Left colon (tissue), 2 donors: Measurements from ENCODE around the gene TMPRSS3. TPM values are rescaled to one million over a fixed set of nuclear protein-coding genes. Genes with fewer than 3 reads are reported as not detected.
A peak's percentile ranks its signal among the peaks of the same experiment; 100 is the strongest.

Experiments
- ATAC-seq: fragments of 200-7000 bp; cut with Tn5 transposase; one replicate; pipeline ENCODE4 v1.9.1; 2020; ENCODE audit warnings: mild to moderate bottlenecking, moderate library complexity
- DNase-seq, 2 donors: peaks; one replicate each; pipeline ENCODE4 v3.0.0-alpha.2; 2020
- intact Hi-C, 2 donors: fragments of 100-400 bp; cut with DNase I in 1 of 2; cut with micrococcal nuclease in 1 of 2; formaldehyde crosslinking; loops; one replicate each; pipeline versions ENCODE4 v1.11.2 to v1.14.0; 2022; cut with DNase I, micrococcal nuclease
- total RNA-seq, 2 donors: library from RNA; stranded (reverse); fragmentation: NEBNext Ultra II Directional; extraction: Animal tissue kit (Norgen Biotek cat#: 25700); gene quantifications; one replicate each; pipeline ENCODE4 v1.2.1, GENCODE V29; 2021
- donor health status: DM: no; HTN: no; CAD: no.
- donor health status: DM: yes; HTN: yes; CAD: no.

Gene TMPRSS3
- total RNA-seq, 2 donors from 2014 or later: 0.43 to 0.61 TPM

- no peak for ATAC-seq
- intact Hi-C loops: no loop called here
- no peak for DNase-seq
These were observed 31.5 kb downstream of the TMPRSS3 start for GRCh38 chr21:42364304-42364865.

- ATAC-seq: peak; percentile 23
- DNase-seq: no peak
- intact Hi-C loops: no loop called here
These were observed 32.5 kb downstream of the TMPRSS3 start for GRCh38 chr21:42363312-42363711.

- DNase-seq: no peak
- intact Hi-C loops: no loop called here
- ATAC-seq: no peak
These were observed 33.2 kb downstream of the TMPRSS3 start for GRCh38 chr21:42362700-42363099.

- intact Hi-C loops: no loop called here
- ATAC-seq (no peak), DNase-seq (no peak)
These were observed 33.7 kb downstream of the TMPRSS3 start for GRCh38 chr21:42362198-42362597.

DNA sequence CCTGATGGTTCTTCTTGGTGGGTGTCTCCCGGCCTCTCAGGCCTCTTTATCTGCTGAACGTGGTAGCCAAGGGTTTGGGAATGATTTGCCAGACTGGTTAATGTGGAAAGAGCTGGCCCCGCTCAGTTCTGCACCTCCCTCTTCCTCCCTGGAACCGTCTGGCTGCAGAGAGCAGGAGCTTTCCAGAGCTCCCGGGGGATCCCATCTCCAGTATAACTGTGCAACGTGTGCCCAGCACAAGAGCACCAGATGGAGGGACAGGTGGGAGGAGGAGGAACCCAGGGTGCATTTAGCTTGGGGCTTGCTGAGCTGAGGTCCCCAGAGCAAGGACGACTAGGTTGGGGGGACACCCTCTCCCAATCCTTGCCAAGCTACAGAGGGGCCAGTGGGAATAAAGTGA lies 34.6 kb downstream of the TMPRSS3 start:
- intact Hi-C loops: no loop called here
- ATAC-seq (no peak), DNase-seq (no peak)

DNA sequence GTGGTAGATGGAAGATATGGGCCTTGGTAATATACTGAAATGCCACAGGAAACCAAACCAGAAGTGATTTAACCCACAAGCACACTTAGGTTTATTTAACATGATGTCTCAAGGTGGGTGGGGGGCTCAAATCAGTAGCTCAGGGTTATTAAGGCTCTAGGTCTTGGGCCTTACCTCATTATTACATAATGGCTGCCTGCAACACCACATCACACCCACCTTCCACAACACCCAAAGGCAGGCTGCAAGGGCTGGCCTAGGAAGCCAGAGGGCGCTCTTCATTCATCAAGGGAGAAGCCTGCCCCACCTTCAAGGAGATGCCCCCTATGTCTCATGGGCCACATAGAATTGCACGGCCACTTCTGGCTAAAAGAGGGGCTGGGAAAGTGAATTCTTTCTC lies 35.5 kb downstream of the TMPRSS3 start:
- DNase-seq: no peak

DNA sequence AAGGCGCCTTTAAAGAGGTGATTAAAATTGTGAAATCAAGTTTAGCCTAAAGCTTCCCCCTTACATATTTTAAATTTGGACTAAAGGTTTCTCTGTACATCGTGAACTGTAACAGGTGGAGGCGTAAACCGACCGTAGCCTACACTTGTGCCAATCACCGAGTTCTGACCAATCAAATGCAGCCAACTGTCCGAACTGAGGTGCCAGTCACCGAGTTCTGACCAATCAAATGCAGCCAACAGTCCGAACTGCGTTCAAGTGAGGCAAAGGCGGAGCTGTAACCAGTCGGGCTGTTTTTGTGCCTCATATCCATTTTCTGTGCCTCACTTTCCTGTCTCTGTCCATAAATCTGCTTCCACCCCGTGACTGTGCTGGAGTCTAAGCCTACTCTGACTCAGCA lies 36.9 kb downstream of the TMPRSS3 start:
- intact Hi-C loops: no loop called here
- DNase-seq (no peak), ATAC-seq (no peak)

More for the DNA sequence above, 35.5 kb downstream of the TMPRSS3 start:
- ATAC-seq: no peak
- intact Hi-C loops: no loop called here

GRCh38 chr21:42358261-42358660 lies 37.6 kb downstream of the TMPRSS3 start:
- DNase-seq (no peak), ATAC-seq (no peak)
- intact Hi-C loops: no loop called here

DNA sequence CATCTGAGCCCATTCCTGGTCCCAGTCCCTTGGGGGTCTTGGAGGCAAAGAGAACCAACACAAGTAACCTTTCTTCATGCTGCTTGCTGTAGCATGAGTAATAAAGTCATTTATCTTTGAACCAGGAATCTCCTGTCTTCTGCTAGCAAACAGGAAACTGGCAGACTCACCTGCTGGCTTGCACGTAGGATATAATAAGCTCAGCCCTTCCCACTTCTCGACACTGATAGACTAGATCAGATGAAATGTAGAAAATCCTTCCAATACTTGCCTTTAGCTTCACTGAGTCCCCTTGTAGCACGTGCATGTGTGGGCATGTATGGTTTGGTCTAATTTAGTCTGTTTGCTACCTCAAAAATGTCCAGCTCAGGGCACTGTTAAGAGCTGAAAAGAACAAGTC lies 38.5 kb downstream of the TMPRSS3 start:
- no peak for DNase-seq
- ATAC-seq: peak; percentile 84
- intact Hi-C loops: no loop called here

- DNase-seq (no peak), ATAC-seq (no peak)
- intact Hi-C loops: no loop called here
These were observed 39.2 kb downstream of the TMPRSS3 start for GRCh38 chr21:42356650-42357049.

DNA sequence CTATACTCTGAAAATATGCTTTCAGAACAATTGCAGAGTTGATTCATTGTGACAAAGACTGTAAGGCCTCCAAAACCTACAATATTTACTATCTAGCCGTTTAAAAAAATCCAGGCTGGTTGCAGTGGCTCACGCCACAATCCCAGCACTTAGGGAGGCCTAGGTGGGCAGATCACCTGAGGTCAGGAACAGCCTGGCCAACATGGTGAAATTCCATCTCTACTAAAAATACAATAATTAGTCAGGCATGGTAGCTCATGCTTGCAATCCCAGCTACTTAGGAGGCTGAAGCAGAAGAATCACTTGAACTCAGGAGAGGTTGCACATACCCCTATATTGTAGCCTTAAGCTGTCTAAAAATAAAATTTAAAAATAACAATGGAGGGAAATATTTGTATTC lies 39.8 kb downstream of the TMPRSS3 start:
- no peak for ATAC-seq
- intact Hi-C loops: no loop called here
- DNase-seq: no peak

DNA sequence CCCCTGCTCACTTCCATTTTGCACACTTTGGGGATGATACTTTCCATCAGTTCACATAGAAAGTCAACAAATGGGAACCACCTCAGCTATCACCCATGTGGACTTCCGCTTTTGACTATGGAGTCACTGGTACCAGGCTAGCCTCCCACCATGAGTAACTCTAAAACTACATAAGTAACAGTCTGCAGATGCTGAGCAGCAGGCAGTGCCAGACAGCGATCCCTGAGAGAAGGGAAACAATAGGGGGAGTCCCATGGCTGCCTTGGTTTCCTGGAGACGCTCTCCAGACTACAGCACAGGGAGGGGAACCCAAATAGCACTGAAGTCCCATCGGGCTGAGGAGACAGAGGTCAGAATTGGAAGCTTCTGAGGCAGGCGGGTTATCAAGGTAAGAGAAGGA lies 42.2 kb downstream of the TMPRSS3 start:
- ATAC-seq (no peak), DNase-seq (no peak)
- intact Hi-C loops: no loop called here

DNA sequence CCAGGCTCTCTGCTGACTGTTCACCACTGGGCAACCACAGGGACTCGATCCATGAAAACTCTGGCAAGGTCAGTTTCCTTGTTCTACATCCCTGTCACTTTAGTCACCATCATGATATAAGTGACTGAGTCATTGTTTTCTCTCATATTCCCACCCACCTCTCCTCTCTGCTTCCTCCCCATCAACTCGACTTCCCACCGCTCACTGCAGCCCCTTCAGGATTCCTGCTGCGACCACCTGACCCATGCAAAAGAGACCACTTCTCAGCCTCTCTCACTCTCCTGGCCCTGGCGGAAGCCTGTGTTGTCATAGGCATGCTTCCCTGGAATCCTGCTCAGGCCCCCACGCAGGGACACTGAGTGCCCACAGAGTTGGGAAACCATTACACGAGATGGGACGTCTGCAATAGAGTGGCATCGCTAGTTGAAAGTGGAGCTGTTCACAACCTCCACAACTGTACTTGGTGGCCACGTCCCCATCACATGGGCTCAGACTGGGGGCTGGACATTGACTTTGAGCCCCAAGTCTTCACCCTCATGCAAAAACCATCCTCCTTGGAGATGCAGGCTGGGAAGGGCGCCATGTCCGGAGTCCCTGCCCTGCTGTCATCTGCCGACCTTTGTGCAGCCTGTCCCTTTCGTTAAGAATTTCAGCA lies 43.3 kb downstream of the TMPRSS3 start:
- DNase-seq: peak in 1 of 2 donors; percentile 6
- intact Hi-C loops: no loop called here
- no peak for ATAC-seq

DNA sequence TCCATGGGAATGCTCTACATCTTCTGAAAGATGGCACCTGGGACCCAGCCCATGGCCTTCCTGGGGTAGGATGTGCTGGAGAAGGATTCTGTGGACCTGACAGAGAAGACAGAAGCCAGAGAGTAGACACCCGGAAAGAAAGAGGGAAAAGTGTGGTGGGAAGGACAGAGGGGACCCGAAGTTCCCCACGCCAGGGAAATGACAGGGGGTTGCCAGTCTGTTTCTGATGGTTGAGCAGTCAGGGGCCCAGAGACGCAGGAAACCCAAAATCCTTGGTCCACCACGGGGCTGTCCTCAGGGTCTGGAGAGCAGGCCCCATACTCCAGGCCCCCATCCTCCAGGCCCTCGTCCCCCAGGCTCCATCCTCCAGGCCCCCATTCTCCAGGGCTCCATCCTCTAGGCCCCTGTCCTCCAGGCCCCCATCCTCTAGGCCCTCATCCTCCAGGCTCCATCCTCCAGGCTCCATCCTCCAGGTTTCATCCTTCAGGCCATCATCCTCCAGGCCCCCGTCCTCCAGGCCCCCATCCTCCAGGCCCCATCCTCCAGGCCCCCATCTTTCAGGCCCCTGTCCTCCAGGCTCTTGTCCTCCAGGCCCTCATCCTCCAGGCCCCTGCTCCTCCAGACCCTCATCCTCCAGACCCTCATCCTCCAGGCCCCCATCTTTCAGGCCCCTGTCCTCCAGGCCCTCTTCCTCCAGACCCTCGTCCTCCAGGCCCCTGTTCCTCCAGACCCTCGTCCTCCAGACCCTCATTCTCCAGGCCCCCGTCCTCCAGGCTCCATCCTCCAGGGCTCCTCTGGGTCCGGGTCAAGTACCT lies 44.0 kb downstream of the TMPRSS3 start:
- ATAC-seq (no peak), DNase-seq (peak in 1 of 2 donors; percentile 8)
- intact Hi-C loops: no loop called here

DNA sequence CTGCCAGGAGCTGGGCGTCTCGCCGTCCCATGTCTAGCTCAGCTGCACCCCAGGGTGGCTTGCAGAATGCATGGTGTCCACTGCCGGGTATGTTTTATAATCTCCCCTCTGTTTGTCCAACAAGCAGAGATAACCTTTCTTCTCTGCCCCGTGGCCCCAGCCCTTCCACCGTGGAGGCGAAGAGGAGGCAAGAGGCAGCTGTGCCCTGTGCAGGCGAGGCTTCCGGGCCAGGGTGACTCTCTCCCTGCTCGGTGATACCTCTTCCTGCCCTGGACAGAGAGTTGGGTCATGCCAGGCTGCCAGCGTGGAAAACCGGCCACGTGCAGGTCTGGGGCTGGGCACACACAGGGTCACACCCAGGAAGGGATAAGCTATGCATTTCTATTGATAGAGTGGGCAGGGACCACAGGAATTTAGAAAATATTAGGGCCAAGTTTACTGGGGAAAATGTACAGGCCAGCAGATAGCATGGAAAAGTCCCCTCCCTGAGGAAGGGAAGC lies 44.9 kb downstream of the TMPRSS3 start, which contains the start of gene TFF2:
TFF2 (minus strand) TSS at position 68 of the 500 bp plus-strand sequence; CDS start at position 31, 37 bp downstream.
- ATAC-seq (peak; percentile 76), DNase-seq (peak in 1 of 2 donors; percentile 23)
- intact Hi-C loops: no loop called here

DNA sequence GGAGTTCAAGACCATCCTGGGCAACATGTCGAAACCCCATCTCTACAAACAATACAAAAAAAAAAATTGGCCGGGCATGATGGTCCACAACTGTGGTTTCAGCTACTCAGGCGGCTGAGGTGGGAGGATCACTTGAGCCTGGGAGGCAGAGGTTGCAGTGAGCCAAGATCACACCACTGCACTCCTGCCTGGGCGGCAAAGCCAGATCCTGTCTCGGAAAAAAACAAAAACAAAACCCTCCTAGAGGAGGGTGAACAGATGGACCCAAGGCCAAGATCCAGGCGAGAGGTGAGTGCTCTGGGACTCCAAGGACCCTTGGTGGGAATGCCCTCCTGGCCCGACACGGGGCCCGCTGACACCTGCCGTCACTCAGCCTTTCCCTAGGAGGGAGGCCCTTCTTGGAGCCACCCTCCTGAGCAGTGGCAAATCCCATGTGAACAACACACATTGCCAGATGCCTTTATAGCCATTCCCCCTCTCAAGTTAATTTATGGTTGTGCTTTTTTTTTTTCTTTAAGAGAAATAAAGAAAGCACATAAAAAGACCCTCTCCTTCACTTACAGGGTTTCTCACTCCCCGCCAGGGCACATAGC lies 45.4 kb downstream of the TMPRSS3 start:
- intact Hi-C loops: no loop called here
- DNase-seq (peak in 1 of 2 donors; percentile 20), ATAC-seq (no peak)

GRCh38 chr21:42349420-42350317 lies 46.2 kb downstream of the TMPRSS3 start:
- peak in 1 of 2 donors; percentile 12 for DNase-seq
- ATAC-seq: no peak
- intact Hi-C loops: no loop called here

DNA sequence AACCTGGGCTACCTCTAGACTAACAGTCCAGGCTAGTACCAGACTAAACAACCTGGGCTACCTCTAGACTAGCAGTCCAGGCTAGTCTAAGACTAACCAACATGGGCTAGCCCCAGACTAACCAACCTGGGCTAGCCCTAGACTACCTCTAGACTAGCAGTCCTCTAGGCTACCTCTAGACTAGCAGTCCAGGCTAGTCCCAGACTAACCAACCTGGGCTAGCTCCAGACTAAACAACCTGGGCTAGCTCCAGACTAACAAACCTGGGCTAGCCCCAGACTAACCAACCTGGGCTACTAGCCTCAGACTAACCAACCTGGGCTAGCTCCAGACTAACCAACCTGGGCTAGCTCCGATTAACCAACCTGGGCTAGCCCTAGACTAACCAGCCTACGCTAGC lies 47.1 kb downstream of the TMPRSS3 start:
- no peak for DNase-seq
- no peak for ATAC-seq
- intact Hi-C loops: no loop called here
